Skeletal muscle tissue (tissue), 4 donors: Measurements from ENCODE around the gene LIG1. TPM values are rescaled to one million over a fixed set of nuclear protein-coding genes. Genes with fewer than 3 reads are reported as not detected.
A peak's percentile ranks its signal among the peaks of the same experiment; 100 is the strongest.

Source experiments
- H3K27ac ChIP-seq: one replicate; pipeline ENCODE4 v1.7.0; 2013; ENCODE audit warnings: mild to moderate bottlenecking, low read depth, low read length, inconsistent platforms
- H3K27me3 ChIP-seq, 3 donors: one replicate each; pipeline ENCODE4 v1.7.0; 2013; ENCODE audit warnings: low read length in 3 of 3; ENCODE audit not compliant: control insufficient read depth in 3 of 3, insufficient read depth in 3 of 3
- H3K36me3 ChIP-seq, 3 donors: one replicate each; pipeline ENCODE4 v1.7.0; 2013; ENCODE audit warnings: low read length in 3 of 3; ENCODE audit not compliant: control insufficient read depth in 3 of 3, insufficient read depth in 3 of 3
- H3K4me1 ChIP-seq, 3 donors: one replicate each; pipeline ENCODE4 v1.7.0; 2013; ENCODE audit warnings: low read length in 3 of 3, mild to moderate bottlenecking in 3 of 3; ENCODE audit not compliant: control insufficient read depth in 3 of 3, insufficient read depth in 3 of 3
- H3K4me3 ChIP-seq, 3 donors: one replicate each; pipeline ENCODE4 v1.7.0; 2013; ENCODE audit warnings: low read length in 3 of 3
- H3K9ac ChIP-seq, 3 donors: one replicate each; pipeline ENCODE4 v1.7.0; 2013; ENCODE audit warnings: low read length in 3 of 3, mild to moderate bottlenecking in 3 of 3, moderate library complexity in 2 of 3, low read depth in 1 of 3
- H3K9me3 ChIP-seq, 3 donors: one replicate each; pipeline ENCODE4 v1.7.0; 2013; ENCODE audit warnings: low read length in 3 of 3; ENCODE audit not compliant: control insufficient read depth in 3 of 3
- total RNA-seq: library from RNA; depleted of rRNA; stranded (reverse); fragments of >200 nt; gene quantifications from one replicate; pipeline ENCODE4 v1.2.3, GENCODE V29; 2014
- donor health status: Osteomylitis.

Gene LIG1
- total RNA-seq, 1 donor from 2014 or later = 14.6 TPM

- peaks cover 0 to 3% (median 0%) of the 10 kb centered on the region in 3 donors for H3K9me3 ChIP-seq
- H3K27ac ChIP-seq = no peak overlapping the region
- H3K27me3 ChIP-seq = no peaks in the 10 kb centered on the region
Observed at GRCh38 chr19:48183356-48183755, 13.2 kb upstream of the LIG1 start.

GRCh38 chr19:48182434-48182833 lies 12.3 kb upstream of the LIG1 start:
- H3K36me3 ChIP-seq = peaks cover 2 to 11% (median 4%) of the 10 kb centered on the region in 3 donors
- no peak overlapping the region for H3K4me3 ChIP-seq
- H3K9ac ChIP-seq = no peak overlapping the region
- H3K27ac ChIP-seq = no peak overlapping the region
- H3K27me3 ChIP-seq = no peaks in the 10 kb centered on the region
- no peaks in the 10 kb centered on the region for H3K4me1 ChIP-seq
- peaks cover 0 to 3% (median 0%) of the 10 kb centered on the region in 3 donors for H3K9me3 ChIP-seq

More at GRCh38 chr19:48183356-48183755, 13.2 kb upstream of the LIG1 start:
- no peak overlapping the region for H3K9ac ChIP-seq
- H3K36me3 ChIP-seq = peaks cover 2 to 12% (median 7%) of the 10 kb centered on the region in 3 donors
- no peak overlapping the region for H3K4me3 ChIP-seq
- H3K4me1 ChIP-seq = no peaks in the 10 kb centered on the region

- no peaks in the 10 kb centered on the region for H3K27me3 ChIP-seq
- no peak overlapping the region for H3K9ac ChIP-seq
- no peak overlapping the region for H3K4me3 ChIP-seq
- no peak overlapping the region for H3K27ac ChIP-seq
- peaks cover 2 to 11% (median 4%) of the 10 kb centered on the region in 3 donors for H3K36me3 ChIP-seq
- peaks cover 0 to 3% (median 0%) of the 10 kb centered on the region in 3 donors for H3K9me3 ChIP-seq
- no peaks in the 10 kb centered on the region for H3K4me1 ChIP-seq
Observed at GRCh38 chr19:48181505-48181904, 11.4 kb upstream of the LIG1 start.

DNA sequence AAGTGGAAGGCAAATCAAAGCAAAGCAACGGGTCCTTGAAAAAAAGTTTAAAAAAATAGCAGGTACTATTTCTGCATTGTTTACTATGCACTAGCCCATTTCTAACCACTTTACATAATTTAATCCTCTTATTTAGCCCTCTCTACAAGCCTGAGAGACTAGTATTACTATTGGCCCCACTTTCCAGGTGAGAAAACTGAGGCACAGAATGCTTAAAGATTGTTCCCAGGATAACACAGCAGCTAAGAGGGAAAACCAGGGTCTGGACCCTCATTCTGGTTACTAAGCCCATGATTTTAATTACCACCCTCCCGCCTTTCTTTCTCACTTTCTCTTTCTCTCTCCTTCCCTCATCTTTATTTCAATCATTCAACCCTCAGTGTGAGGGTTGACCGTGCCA lies 6.1 kb upstream of the LIG1 start:
- no peaks in the 10 kb centered on the region for H3K27me3 ChIP-seq
- no peak overlapping the region for H3K9ac ChIP-seq
- no peak overlapping the region for H3K4me3 ChIP-seq
- peaks cover 2 to 25% (median 14%) of the 10 kb centered on the region in 3 donors for H3K36me3 ChIP-seq
- H3K4me1 ChIP-seq = peaks cover under 1 to 3% (median 3%) of the 10 kb centered on the region in 3 donors
- H3K9me3 ChIP-seq = no peaks in the 10 kb centered on the region
- no peak overlapping the region for H3K27ac ChIP-seq

- Histone ChIP-seq H3K9ac (no peak overlapping the region), H3K9me3 (no peaks in the 10 kb centered on the region), H3K27ac (no peak overlapping the region), H3K27me3 (no peaks in the 10 kb centered on the region), H3K36me3 (peaks cover 2 to 25% (median 14%) of the 10 kb centered on the region in 3 donors), H3K4me1 (peaks cover 6 to 9% (median 7%) of the 10 kb centered on the region in 3 donors), H3K4me3 (no peak overlapping the region)
Observed at GRCh38 chr19:48175578-48175977, 5.4 kb upstream of the LIG1 start.

DNA sequence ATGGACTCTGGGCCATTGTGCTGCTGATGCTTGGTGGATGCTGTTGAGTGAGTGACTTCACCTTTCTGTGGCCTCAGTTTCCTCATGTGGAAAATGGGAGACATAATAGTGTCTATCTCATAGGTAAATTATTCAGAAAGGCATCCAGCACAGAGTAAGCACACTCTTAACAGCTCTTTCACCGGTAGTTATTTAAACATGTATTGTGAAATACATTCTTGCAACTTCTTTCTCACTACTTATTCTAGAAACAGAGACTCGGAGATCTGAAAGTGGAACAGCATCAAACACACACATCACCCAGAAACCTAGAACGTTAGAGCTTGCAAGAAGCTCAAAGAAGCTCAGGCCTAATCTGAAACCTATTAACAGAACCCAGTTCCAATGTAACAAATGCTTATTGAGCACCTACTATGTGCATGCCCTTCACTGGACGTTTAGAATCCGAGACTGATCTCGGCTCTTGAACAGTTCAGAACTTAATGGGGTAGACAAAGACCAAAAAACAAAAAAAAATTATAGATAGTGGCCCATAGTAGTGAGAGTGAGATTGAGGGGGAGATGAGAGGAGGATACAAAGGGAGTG lies 4.4 kb upstream of the LIG1 start:
- Histone ChIP-seq H3K4me3 (no peak overlapping the region), H3K9me3 (no peaks in the 10 kb centered on the region), H3K36me3 (peaks cover 2 to 23% (median 14%) of the 10 kb centered on the region in 3 donors), H3K27ac (no peak overlapping the region), H3K9ac (no peak overlapping the region), H3K4me1 (peaks cover 7 to 9% (median 8%) of the 10 kb centered on the region in 3 donors), H3K27me3 (no peaks in the 10 kb centered on the region)

GRCh38 chr19:48171710-48172109 lies 1.6 kb upstream of the LIG1 start:
- no peak overlapping the region for H3K9ac ChIP-seq
- H3K4me1 ChIP-seq = peaks cover 7 to 11% (median 8%) of the 10 kb centered on the region in 3 donors
- no peaks in the 10 kb centered on the region for H3K9me3 ChIP-seq
- H3K27me3 ChIP-seq = no peaks in the 10 kb centered on the region
- no peak overlapping the region for H3K27ac ChIP-seq
- no peak overlapping the region for H3K4me3 ChIP-seq
- H3K36me3 ChIP-seq = peaks cover 2 to 18% (median 14%) of the 10 kb centered on the region in 3 donors

GRCh38 chr19:48170817-48171347 lies 738 bp upstream of the LIG1 start:
- H3K27ac ChIP-seq = no peak overlapping the region
- peak overlapping the region; percentile 93 to 98 (median 93) for H3K4me3 ChIP-seq
- H3K9me3 ChIP-seq = no peaks in the 10 kb centered on the region
- H3K27me3 ChIP-seq = no peaks in the 10 kb centered on the region
- H3K36me3 ChIP-seq = peaks cover 2 to 18% (median 14%) of the 10 kb centered on the region in 3 donors
- H3K4me1 ChIP-seq = peaks cover 7 to 11% (median 8%) of the 10 kb centered on the region in 3 donors
- peak overlapping the region; percentile 81 to 91 (median 86) for H3K9ac ChIP-seq

DNA sequence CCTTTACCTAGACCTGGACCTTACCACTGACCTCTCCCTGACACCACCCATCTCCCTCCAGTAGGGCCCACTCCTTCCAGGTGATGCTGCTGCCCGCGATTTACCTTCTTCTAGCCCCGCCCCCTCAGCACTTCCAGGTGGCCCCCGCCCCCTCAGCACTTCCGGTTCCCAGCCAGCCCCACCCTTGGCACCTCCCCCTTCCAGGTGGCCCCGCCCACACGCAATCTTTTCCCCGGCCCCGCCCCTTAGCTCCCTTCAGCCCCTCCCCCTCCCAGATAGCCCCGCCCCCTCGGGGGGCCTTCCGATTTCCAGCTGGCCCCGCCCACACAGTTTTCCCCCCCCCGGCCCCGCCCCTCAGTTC lies 586 bp downstream of the LIG1 start:
- H3K4me3 ChIP-seq = peak overlapping the region; percentile 93 to 98 (median 93)
- H3K9ac ChIP-seq = no peak overlapping the region
- H3K27ac ChIP-seq = no peak overlapping the region

DNA sequence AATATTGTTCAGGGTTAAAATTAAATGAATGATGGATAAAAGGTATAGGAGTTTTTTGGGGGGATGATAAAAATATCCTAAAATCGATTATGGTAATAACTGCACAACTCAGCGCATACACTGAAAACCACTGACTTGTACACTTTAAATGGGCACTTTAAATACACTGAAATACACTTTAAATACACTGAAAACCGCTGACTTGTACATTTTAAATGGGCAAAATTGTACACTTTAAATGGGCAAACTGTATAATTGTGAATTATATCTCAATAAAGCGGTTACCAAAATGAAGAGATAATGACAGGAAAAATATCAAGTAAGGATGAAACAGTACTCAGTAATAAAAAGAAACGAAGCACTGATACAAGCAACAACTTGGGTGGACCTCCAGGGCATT lies 1.5 kb downstream of the LIG1 start:
- H3K27ac ChIP-seq = no peak overlapping the region
- H3K4me1 ChIP-seq = peaks cover 7 to 11% (median 8%) of the 10 kb centered on the region in 3 donors
- no peaks in the 10 kb centered on the region for H3K9me3 ChIP-seq
- peaks cover 0 to 6% (median 4%) of the 10 kb centered on the region in 3 donors for H3K36me3 ChIP-seq
- no peak overlapping the region for H3K9ac ChIP-seq
- H3K27me3 ChIP-seq = no peaks in the 10 kb centered on the region
- H3K4me3 ChIP-seq = no peak overlapping the region

More for the DNA sequence above, 586 bp downstream of the LIG1 start:
- Histone ChIP-seq H3K36me3 (peaks cover 0 to 13% (median 9%) of the 10 kb centered on the region in 3 donors), H3K27me3 (no peaks in the 10 kb centered on the region), H3K9me3 (no peaks in the 10 kb centered on the region), H3K4me1 (peaks cover 7 to 11% (median 8%) of the 10 kb centered on the region in 3 donors)
